Panc1 (cell line): ENCODE measurements around the gene USP3. TPM values are rescaled to one million over a fixed set of nuclear protein-coding genes. Genes with fewer than 3 reads are reported as not detected.

Source experiments
- ATAC-seq: fragments of 200-7000 bp; cut with Tn5 transposase; 2 replicates; pipeline ENCODE4 v1.9.1; 2020; ENCODE audit warnings: mild to moderate bottlenecking, moderate library complexity
- BruUV-seq: library from RNA; stranded (reverse); fragments of 400-500 nt; replicated peaks from 2 replicates; lab custom pipeline; 2021; lab: Mats Ljungman, UMichigan
- CTCF ChIA-PET: fragments of 300-600 bp; sonication (Branson Sonifier 250); formaldehyde crosslinking; loops from one replicate; lab custom pipeline; 2022; ENCODE audit warnings: antibody characterized with exemption; lab: Charles Lee
- POLR2A ChIA-PET: fragments of 300-600 bp; sonication (Branson Sonifier 250); formaldehyde crosslinking; loops from one replicate; lab custom pipeline; 2022; ENCODE audit warnings: antibody characterized with exemption; lab: Charles Lee
- DNase-seq: peaks from one replicate; pipeline ENCODE4 v3.0.0-alpha.2; 2010; ENCODE audit warnings: low read depth, low spot score
- H3K27ac ChIP-seq: 2 replicates; pipeline ENCODE4 v1.5.1; 2011; ENCODE audit warnings: mild to moderate bottlenecking, low read length, inconsistent platforms
- H3K27me3 ChIP-seq: fragments of 200-500 bp; sonication (Bioruptor generic); 2 replicates; pipeline ENCODE4 v1.6.0; 2014; ENCODE audit warnings: low read length, inconsistent platforms; ENCODE audit not compliant: control insufficient read depth, insufficient read depth
- H3K36me3 ChIP-seq: fragments of 200-500 bp; sonication (Bioruptor generic); 2 replicates; pipeline ENCODE4 v1.5.1; 2014; ENCODE audit warnings: inconsistent platforms, mild to moderate bottlenecking, low read length, moderate library complexity; ENCODE audit not compliant: control insufficient read depth, insufficient read depth
- H3K4me1 ChIP-seq: 2 replicates; pipeline ENCODE4 v1.5.1; 2011; ENCODE audit warnings: inconsistent platforms, mild to moderate bottlenecking, low read length, moderate library complexity; ENCODE audit not compliant: control insufficient read depth, insufficient read depth
- H3K4me3 ChIP-seq, 2 experiments: 2 replicates each; pipeline ENCODE4 v1.5.1; 2011 to 2012; ENCODE audit warnings: low read depth in 2 of 2, low read length in 2 of 2, mild to moderate bottlenecking in 2 of 2, inconsistent platforms in 1 of 2, moderate library complexity in 1 of 2
- H3K9me3 ChIP-seq: fragments of 200-500 bp; sonication (Bioruptor generic); 2 replicates; pipeline ENCODE4 v1.5.1; 2014; ENCODE audit warnings: low read depth, mild to moderate bottlenecking, inconsistent platforms, low read length, moderate library complexity; ENCODE audit not compliant: control insufficient read depth, insufficient read depth
- CTCF ChIP-seq: fragments of 450-650 bp; IDR thresholded peaks from 2 replicates; pipeline ENCODE4 v1.5.1; 2017; ENCODE audit warnings: mild to moderate bottlenecking
- POLR2AphosphoS5 ChIP-seq: IDR thresholded peaks from 2 replicates; pipeline ENCODE4 v1.6.1; 2012; ENCODE audit warnings: mild to moderate bottlenecking, low read depth, low read length, moderate library complexity
- REST ChIP-seq, 2 experiments: IDR thresholded peaks; 2 replicates each; pipeline ENCODE4 v1.6.1; 2011 to 2012; ENCODE audit warnings: low read depth in 2 of 2, control low read depth in 1 of 2, low read length in 1 of 2, mild to moderate bottlenecking in 1 of 2, moderate library complexity in 1 of 2; ENCODE audit not compliant: insufficient read depth in 1 of 2
- SIN3A ChIP-seq: IDR thresholded peaks from 2 replicates; pipeline ENCODE4 v1.6.1; 2012; ENCODE audit warnings: low read depth, mild to moderate bottlenecking, low read length, moderate library complexity, borderline replicate concordance; ENCODE audit not compliant: insufficient read depth
- TCF7L2 ChIP-seq: IDR thresholded peaks from 2 replicates; pipeline ENCODE4 v1.6.1; 2011; ENCODE audit warnings: mild to moderate bottlenecking, low read depth, low read length, inconsistent platforms
- in situ Hi-C: cut with HindIII; loops from 2 replicates; pipeline ENCODE4 v1.10.0; 2016; ENCODE audit warnings: low sequenced_read_pairs, low pct_unique_long_range_greater_than_20kb
- intact Hi-C: fragments of 100-400 bp; cut with micrococcal nuclease; formaldehyde crosslinking; loops from one replicate; pipeline ENCODE4 v1.10.0; 2022; ENCODE audit not compliant: unreplicated experiment
- total RNA-seq: library from RNA; stranded (reverse); gene quantifications from one replicate; pipeline ENCODE4 v1.2.1, GENCODE V29; 2021; ENCODE audit not compliant: unreplicated experiment

The USP3 gene
- total RNA-seq, 1 experiment from 2014 or later = 51.4 TPM

GRCh38 chr15:63604281-63604680 is 99.9 kb downstream of the USP3 start:
- in situ Hi-C loops = no loop called here
- ChIA-PET POLR2A (no interaction called here), CTCF (no interaction called here)
- Histone ChIP-seq H3K9me3 (no peaks in the 10 kb centered on the region), H3K4me1 (peaks cover 9% of the 10 kb centered on the region), H3K36me3 (peaks cover 2% of the 10 kb centered on the region; the same call in 1 of the 2 replicates), H3K27me3 (no peaks in the 10 kb centered on the region), H3K27ac (no peak overlapping the region), H3K4me3 (no peak overlapping the region)
- ATAC-seq (no peak), DNase-seq (no peak)
- no TSS peak for BruUV-seq
- TF ChIP-seq REST (IDR thresholded peaks at IDR 0.05; ENCODE audit: insufficient read depth in 1 of 2, low read depth in 2 of 2, low read length in 1 of 2) (no peak), POLR2AphosphoS5 (no peak), TCF7L2 (no peak), CTCF (no peak)
- intact Hi-C loops = no loop called here

GRCh38 chr15:63605036-63605435 is 100.6 kb downstream of the USP3 start:
- intact Hi-C loops = no loop called here
- no peak for TF ChIP-seq POLR2AphosphoS5

GRCh38 chr15:63605816-63606215 is 101.4 kb downstream of the USP3 start:
- Histone ChIP-seq H3K27ac (no peak overlapping the region), H3K36me3 (peaks cover 2% of the 10 kb centered on the region; the same call in 1 of the 2 replicates), H3K27me3 (no peaks in the 10 kb centered on the region), H3K4me3 (no peak overlapping the region), H3K4me1 (peaks cover 11% of the 10 kb centered on the region), H3K9me3 (no peaks in the 10 kb centered on the region)
- ChIA-PET CTCF (no interaction called here), POLR2A (no interaction called here)
- in situ Hi-C loops = no loop called here
- no peak for DNase-seq
- intact Hi-C loops = no loop called here
- ATAC-seq = no peak
- no TSS peak for BruUV-seq
- TF ChIP-seq SIN3A (no peak), POLR2AphosphoS5 (no peak), REST (IDR thresholded peaks at IDR 0.05; ENCODE audit: insufficient read depth in 1 of 2, low read depth in 2 of 2, low read length in 1 of 2) (no peak), CTCF (no peak), TCF7L2 (no peak)

More at GRCh38 chr15:63605036-63605435, 100.6 kb downstream of the USP3 start:
- Histone ChIP-seq H3K4me1 (peaks cover 5% of the 10 kb centered on the region), H3K36me3 (peaks cover 2% of the 10 kb centered on the region; the same call in 1 of the 2 replicates), H3K27me3 (no peaks in the 10 kb centered on the region), H3K4me3 (no peak overlapping the region), H3K9me3 (no peaks in the 10 kb centered on the region), H3K27ac (no peak overlapping the region)
- in situ Hi-C loops = no loop called here
- DNase-seq (no peak), ATAC-seq (no peak)
- ChIA-PET POLR2A (no interaction called here), CTCF (interaction anchor here (0.6 kb wide), 1 partner anchor 461 kb away, joined by 3 read pairs; no protein-coding TSS in a partner anchor)
- no TSS peak for BruUV-seq
